Gastroesophageal sphincter (tissue), 4 donors: ENCODE results near the gene DUSP9. TPM values are rescaled to one million over a fixed set of nuclear protein-coding genes. Genes with fewer than 3 reads are reported as not detected.
A peak's percentile ranks its signal among the peaks of the same experiment; 100 is the strongest.

Experiments used
- ATAC-seq: fragments of 150-250 bp; one replicate; pipeline ENCODE4 v1.9.1; 2016; ENCODE audit warnings: mild to moderate bottlenecking, moderate library complexity
- H3K27ac ChIP-seq, 4 donors: fragments of 200-600 bp; sonication (generic) in 3 of 4; 1 replicate in 3 of 4; 2 replicates in 1 of 4; pipeline ENCODE4 v1.5.1; 2016 to 2019
- H3K27me3 ChIP-seq: fragments of 200-600 bp; sonication (generic); one replicate; pipeline ENCODE4 v1.5.1; 2019
- H3K36me3 ChIP-seq, 2 donors: fragments of 200-600 bp; sonication (generic); one replicate each; pipeline ENCODE4 v1.5.1; 2019; ENCODE audit warnings: control low read depth in 1 of 2
- H3K4me1 ChIP-seq, 3 donors: fragments of 200-600 bp; sonication (generic); 1 replicate in 2 of 3; 2 replicates in 1 of 3; pipeline ENCODE4 v1.5.1; 2016 to 2019; ENCODE audit warnings: control low read depth in 2 of 3
- H3K4me3 ChIP-seq, 2 donors: fragments of 200-600 bp; sonication (generic); one replicate each; pipeline ENCODE4 v1.5.1; 2019; ENCODE audit warnings: mild to moderate bottlenecking in 1 of 2, moderate library complexity in 1 of 2
- H3K9me3 ChIP-seq, 3 donors: fragments of 200-600 bp; sonication (generic); one replicate each; pipeline ENCODE4 v1.5.1; 2017 to 2019; ENCODE audit warnings: control low read depth in 2 of 3
- CTCF ChIP-seq, 4 experiments: fragments of 200-600 bp in 2 of 4; fragments of 450-650 bp in 2 of 4; sonication (generic) in 1 of 4; IDR thresholded peaks; one replicate each; pipeline ENCODE4 v1.5.1; 2017 to 2019; ENCODE audit warnings: antibody characterized with exemption in 4 of 4, mild to moderate bottlenecking in 2 of 4, moderate library complexity in 2 of 4
- EP300 ChIP-seq: sonication (generic); formaldehyde crosslinking; IDR thresholded peaks from one replicate; pipeline ENCODE4 v1.6.1; 2017; ENCODE audit warnings: antibody characterized with exemption, mild to moderate bottlenecking
- POLR2A ChIP-seq, 2 donors: fragments of 450-650 bp; IDR thresholded peaks; one replicate each; pipeline ENCODE4 v1.6.1; 2017; ENCODE audit warnings: antibody characterized with exemption in 2 of 2, mild to moderate bottlenecking in 2 of 2, moderate library complexity in 1 of 2
- POLR2AphosphoS5 ChIP-seq: sonication (generic); formaldehyde crosslinking; IDR thresholded peaks from one replicate; pipeline ENCODE4 v1.6.1; 2017; ENCODE audit warnings: antibody characterized with exemption
- WGBS, 2 donors: methylation state at CpG; one replicate each; pipeline ENCODE4 v1.1.5; 2018; ENCODE audit warnings: low coverage in 1 of 2; 5-methylcytosine and 5-hydroxymethylcytosine counted together
- total RNA-seq, 4 donors: library from RNA; depleted of rRNA; stranded (reverse); fragments of >200 nt; gene quantifications; one replicate each; pipeline ENCODE4 v1.1.0, GENCODE V29; 2016

The DUSP9 gene
- total RNA-seq, 4 donors from 2014 or later: not detected

- peak overlapping the region in 1 of 2 donors; percentile 21 for H3K4me3 ChIP-seq
- H3K4me1 ChIP-seq: peaks cover 0 to 47% (median 10%) of the 10 kb centered on the region in 3 donors
- WGBS, 2 donors: 0% methylated on average over 3 of the region's 84 CpGs; no CpG with 5 or more reads in 1 of the 2 donors
- H3K9me3 ChIP-seq: no peaks in the 10 kb centered on the region
- peaks cover 79% of the 10 kb centered on the region for H3K27me3 ChIP-seq
- no peak overlapping the region for H3K27ac ChIP-seq
- no peaks in the 10 kb centered on the region for H3K36me3 ChIP-seq
- peak in 1 of 4 experiments; percentile 19 for TF ChIP-seq CTCF (IDR thresholded peaks at IDR 0.05)
- TF ChIP-seq POLR2AphosphoS5: no peak
- no peak for TF ChIP-seq EP300
- TF ChIP-seq POLR2A (IDR thresholded peaks at IDR 0.05): no peak
- no peak for ATAC-seq
These were observed 3.3 kb upstream of the DUSP9 start for GRCh38 chrX:153643431-153644351.

- no peak for ATAC-seq
- peaks cover 87% of the 10 kb centered on the region for H3K27me3 ChIP-seq
- H3K9me3 ChIP-seq: no peaks in the 10 kb centered on the region
- no peak overlapping the region for H3K27ac ChIP-seq
- H3K36me3 ChIP-seq: no peaks in the 10 kb centered on the region
- H3K4me3 ChIP-seq: no peak overlapping the region
- peaks cover 0 to 47% (median 10%) of the 10 kb centered on the region in 3 donors for H3K4me1 ChIP-seq
- no peak for TF ChIP-seq POLR2A (IDR thresholded peaks at IDR 0.05)
- no peak for TF ChIP-seq CTCF (IDR thresholded peaks at IDR 0.05)
- 38% methylated on average over 10 of the region's 46 CpGs; no CpG with 5 or more reads in 1 of the 2 donors for WGBS, 2 donors
These were observed 2.5 kb upstream of the DUSP9 start for GRCh38 chrX:153644356-153645125.

- no peak for ATAC-seq
- H3K27me3 ChIP-seq: peaks cover 93% of the 10 kb centered on the region
- TF ChIP-seq CTCF (IDR thresholded peaks at IDR 0.05): no peak
- no peak for TF ChIP-seq POLR2A (IDR thresholded peaks at IDR 0.05)
- TF ChIP-seq EP300: no peak
- TF ChIP-seq POLR2AphosphoS5: no peak
- H3K4me3 ChIP-seq: no peak overlapping the region
- H3K36me3 ChIP-seq: no peaks in the 10 kb centered on the region
- H3K4me1 ChIP-seq: peaks cover 0 to 47% (median 10%) of the 10 kb centered on the region in 3 donors
- no peaks in the 10 kb centered on the region for H3K9me3 ChIP-seq
- 0 to 50% methylated on average over 1 to 2 of the region's 6 CpGs for WGBS, 2 donors
- H3K27ac ChIP-seq: no peak overlapping the region
These were observed 1.9 kb upstream of the DUSP9 start for GRCh38 chrX:153645151-153645550.

- peaks cover 90% of the 10 kb centered on the region for H3K27me3 ChIP-seq
- no peak overlapping the region for H3K4me3 ChIP-seq
- WGBS, 2 donors: 55 to 66% methylated on average over 8 of the region's 10 CpGs
- no peaks in the 10 kb centered on the region for H3K36me3 ChIP-seq
- no peak for ATAC-seq
- no peak overlapping the region for H3K27ac ChIP-seq
- H3K4me1 ChIP-seq: peaks cover 0 to 47% (median 10%) of the 10 kb centered on the region in 3 donors
- TF ChIP-seq POLR2A (IDR thresholded peaks at IDR 0.05) (no peak), EP300 (no peak), POLR2AphosphoS5 (no peak), CTCF (IDR thresholded peaks at IDR 0.05) (no peak)
- H3K9me3 ChIP-seq: no peaks in the 10 kb centered on the region
These were observed 998 bp upstream of the DUSP9 start for GRCh38 chrX:153645921-153646488.
